H1 (cell line): ENCODE results near the gene SGCG. TPM values are rescaled to one million over a fixed set of nuclear protein-coding genes. Genes with fewer than 3 reads are reported as not detected.

Experiments used
- CTCF ChIA-PET: fragments of 300-600 bp; sonication (Branson Sonifier 250); formaldehyde crosslinking; loops from one replicate; lab custom pipeline; 2021; ENCODE audit not compliant: partially characterized antibody; lab: Charles Lee
- POLR2A ChIA-PET: fragments of 300-600 bp; sonication (Branson Sonifier 250); formaldehyde crosslinking; loops from one replicate; lab custom pipeline; 2021; ENCODE audit warnings: inconsistent platforms; ENCODE audit not compliant: partially characterized antibody; lab: Charles Lee
- DNase-seq, 2 experiments: peaks; one replicate each; pipeline versions ENCODE4 v3.0.0 to v3.0.0-alpha.2; 2010 to 2022; ENCODE audit warnings: low spot score in 2 of 2, low read depth in 1 of 2, mixed read lengths in 1 of 2
- FAIRE-seq: peaks from 2 replicates; lab custom pipeline; 2011; peaks lifted over from hg19 to GRCh38; lab: Jason Lieb, UNC
- H2AFZ ChIP-seq: 2 replicates; pipeline ENCODE4 v1.8.1; 2012; ENCODE audit warnings: low read length, inconsistent platforms
- H2AK5ac ChIP-seq: 2 replicates; pipeline ENCODE4 v1.6.1; 2013; ENCODE audit warnings: low read depth, low read length
- H2BK120ac ChIP-seq: replicated peaks from 2 replicates; pipeline ENCODE3; 2013; ENCODE audit warnings: low read depth, low read length, inconsistent platforms
- H2BK12ac ChIP-seq: 2 replicates; pipeline ENCODE4 v1.6.1; 2013; ENCODE audit warnings: low read depth, low read length
- H2BK15ac ChIP-seq: 2 replicates; pipeline ENCODE4 v1.6.1; 2013; ENCODE audit warnings: low read length
- H2BK20ac ChIP-seq: 2 replicates; pipeline ENCODE4 v1.6.1; 2013; ENCODE audit warnings: low read length
- H2BK5ac ChIP-seq: 2 replicates; pipeline ENCODE4 v1.6.1; 2013; ENCODE audit warnings: low read depth, low read length
- H3K14ac ChIP-seq: 2 replicates; pipeline ENCODE4 v1.6.1; 2013; ENCODE audit warnings: inconsistent platforms; ENCODE audit not compliant: insufficient read length
- H3K18ac ChIP-seq: 2 replicates; pipeline ENCODE4 v1.6.1; 2013; ENCODE audit warnings: low read length; ENCODE audit errors: extremely low read depth
- H3K23ac ChIP-seq: 2 replicates; pipeline ENCODE4 v1.6.1; 2013; ENCODE audit warnings: inconsistent platforms; ENCODE audit not compliant: insufficient read length
- H3K23me2 ChIP-seq: 2 replicates; pipeline ENCODE4 v1.6.1; 2013; ENCODE audit warnings: low read depth, low read length
- H3K27ac ChIP-seq: 2 replicates; pipeline ENCODE4 v1.6.1; 2011; ENCODE audit warnings: low read depth, low read length, inconsistent platforms
- H3K27me3 ChIP-seq, 4 experiments: replicated peaks in 1 of 4; 1 replicate in 1 of 4; 2 replicates in 3 of 4; pipeline versions ENCODE4 v1.6.1 to v1.8.1; 2011 to 2013; ENCODE audit warnings: low read length in 3 of 4, mild to moderate bottlenecking in 3 of 4, inconsistent platforms in 2 of 4, mixed read lengths in 2 of 4, moderate library complexity in 1 of 4; ENCODE audit not compliant: control insufficient read depth in 3 of 4, insufficient read depth in 3 of 4; ENCODE audit errors: extremely low read depth in 1 of 4
- H3K36me3 ChIP-seq, 4 experiments: 2 replicates each; pipeline versions ENCODE4 v1.6.1 to v1.8.1; 2011 to 2013; ENCODE audit warnings: mild to moderate bottlenecking in 4 of 4, low read length in 3 of 4, moderate library complexity in 2 of 4, control low read depth in 1 of 4, inconsistent platforms in 1 of 4; ENCODE audit not compliant: insufficient read depth in 4 of 4, control insufficient read depth in 2 of 4
- H3K4ac ChIP-seq: replicated peaks from 2 replicates; pipeline ENCODE3; 2013; ENCODE audit warnings: low read length, low read depth, mixed read lengths, inconsistent platforms; ENCODE audit not compliant: insufficient read length
- H3K4me1 ChIP-seq, 4 experiments: replicated peaks in 1 of 4; 1 replicate in 1 of 4; 2 replicates in 3 of 4; pipeline versions ENCODE4 v1.6.1 to v1.8.1; 2011 to 2013; ENCODE audit warnings: low read length in 3 of 4, inconsistent platforms in 2 of 4, mixed read lengths in 1 of 4; ENCODE audit not compliant: insufficient read depth in 4 of 4, control insufficient read depth in 3 of 4
- H3K4me2 ChIP-seq, 2 experiments: 2 replicates each; pipeline versions ENCODE4 v1.6.1 to v1.8.1; 2011 to 2013; ENCODE audit warnings: low read depth in 2 of 2, low read length in 2 of 2, control low read depth in 1 of 2, inconsistent platforms in 1 of 2, mild to moderate bottlenecking in 1 of 2; ENCODE audit not compliant: insufficient read depth in 1 of 2
- H3K4me3 ChIP-seq, 4 experiments: fragments of 200-600, 300-600 bp in 1 of 4; sonication (generic), shearing (Covaris generic), sonication (Bioruptor Twin) in 1 of 4; 2 replicates each; pipeline versions ENCODE4 v1.5.1 to v1.8.1; 2011 to 2016; ENCODE audit warnings: low read length in 4 of 4, low read depth in 3 of 4, control low read depth in 2 of 4, inconsistent platforms in 2 of 4, mild to moderate bottlenecking in 2 of 4, mixed read lengths in 1 of 4, moderate library complexity in 1 of 4; ENCODE audit not compliant: insufficient read depth in 2 of 4; ENCODE audit errors: extremely low read depth in 1 of 4
- H3K56ac ChIP-seq: replicated peaks from 2 replicates; pipeline ENCODE3; 2013; ENCODE audit warnings: low read depth, mild to moderate bottlenecking, mixed read lengths, low read length, inconsistent platforms; ENCODE audit not compliant: insufficient read length
- H3K79me1 ChIP-seq: 2 replicates; pipeline ENCODE4 v1.6.1; 2013; ENCODE audit warnings: low read depth, low read length, control low read depth
- H3K79me2 ChIP-seq, 2 experiments: 2 replicates each; pipeline versions ENCODE4 v1.6.1 to v1.8.1; 2012 to 2013; ENCODE audit warnings: low read length in 2 of 2, mild to moderate bottlenecking in 2 of 2, inconsistent platforms in 1 of 2; ENCODE audit not compliant: insufficient read depth in 2 of 2, control insufficient read depth in 1 of 2
- H3K9ac ChIP-seq, 4 experiments: replicated peaks in 1 of 4; 1 replicate in 1 of 4; 2 replicates in 3 of 4; pipeline versions ENCODE4 v1.6.1 to v1.8.1; 2011 to 2013; ENCODE audit warnings: low read depth in 3 of 4, low read length in 3 of 4, control low read depth in 2 of 4, mild to moderate bottlenecking in 2 of 4, moderate library complexity in 2 of 4, inconsistent platforms in 1 of 4; ENCODE audit errors: extremely low read depth in 1 of 4
- H3K9me3 ChIP-seq, 2 experiments: 2 replicates each; pipeline versions ENCODE4 v1.6.1 to v1.8.1; 2012 to 2013; ENCODE audit warnings: mild to moderate bottlenecking in 2 of 2, moderate library complexity in 2 of 2, control low read depth in 1 of 2, inconsistent platforms in 1 of 2, low read depth in 1 of 2, low read length in 1 of 2, mixed read lengths in 1 of 2; ENCODE audit not compliant: insufficient read depth in 2 of 2
- H4K20me1 ChIP-seq, 2 experiments: replicated peaks in 1 of 2; 2 replicates each; pipeline versions ENCODE3 to v1.8.1; 2011 to 2013; ENCODE audit warnings: inconsistent platforms in 2 of 2, low read length in 2 of 2, mild to moderate bottlenecking in 1 of 2; ENCODE audit not compliant: insufficient read depth in 2 of 2, control insufficient read depth in 1 of 2
- H4K5ac ChIP-seq: 2 replicates; pipeline ENCODE4 v1.6.1; 2013; ENCODE audit warnings: low read length, low read depth, mixed read lengths, inconsistent platforms; ENCODE audit not compliant: insufficient read length
- H4K8ac ChIP-seq: 2 replicates; pipeline ENCODE4 v1.8.0; 2013; ENCODE audit warnings: mild to moderate bottlenecking, moderate library complexity, low read length, inconsistent platforms; ENCODE audit not compliant: insufficient read depth; ENCODE audit errors: extremely low read depth
- H4K91ac ChIP-seq: replicated peaks from 2 replicates; pipeline ENCODE3; 2013; ENCODE audit warnings: low read length, mixed read lengths, inconsistent platforms; ENCODE audit not compliant: insufficient read length
- CBX5 ChIP-seq: fragments of 300-800, 300-1000 bp; sonication (generic); IDR thresholded peaks from 2 replicates; pipeline ENCODE4 v1.7.1; 2016; ENCODE audit warnings: antibody characterized with exemption, low read length, low read depth
- CBX8 ChIP-seq: fragments of 300-800, 300-1000 bp; sonication (generic); IDR thresholded peaks from 2 replicates; pipeline ENCODE4 v1.7.1; 2016; ENCODE audit warnings: low read depth, low read length, borderline replicate concordance
- FOSL1 ChIP-seq: IDR thresholded peaks from 2 replicates; pipeline ENCODE4 v1.6.1; 2011; ENCODE audit warnings: mild to moderate bottlenecking, low read depth, low read length, moderate library complexity; ENCODE audit not compliant: insufficient read depth
- GTF2F1 ChIP-seq: IDR thresholded peaks from 2 replicates; pipeline ENCODE4 v1.6.1; 2012; ENCODE audit warnings: low read depth, low read length, improper control_type of control experiment, borderline replicate concordance
- JUN ChIP-seq: IDR thresholded peaks from 2 replicates; pipeline ENCODE4 v1.6.1; 2011; ENCODE audit warnings: low read depth, mild to moderate bottlenecking, improper control_type of control experiment, low read length
- KDM1A ChIP-seq: fragments of 200-600, 300-600 bp; sonication (generic); IDR thresholded peaks from 2 replicates; pipeline ENCODE4 v1.7.1; 2016; ENCODE audit warnings: mild to moderate bottlenecking, low read length, borderline replicate concordance
- MAFK ChIP-seq: IDR thresholded peaks from 2 replicates; pipeline ENCODE4 v1.6.1; 2012; ENCODE audit warnings: low read depth, mild to moderate bottlenecking, improper control_type of control experiment, low read length
- POLR2A ChIP-seq, 2 experiments: IDR thresholded peaks; 1 replicate in 1 of 2; 2 replicates in 1 of 2; pipeline ENCODE4 v1.6.1; 2011; ENCODE audit warnings: low read depth in 2 of 2, low read length in 2 of 2, mild to moderate bottlenecking in 2 of 2; ENCODE audit errors: control extremely low read depth in 1 of 2
- RAD21 ChIP-seq, 2 experiments: IDR thresholded peaks in 1 of 2; conservative IDR thresholded peaks in 1 of 2; 2 replicates each; pipeline ENCODE4 v1.6.1; 2011; ENCODE audit warnings: low read depth in 2 of 2, low read length in 2 of 2, improper control_type of control experiment in 1 of 2, inconsistent platforms in 1 of 2, mild to moderate bottlenecking in 1 of 2, moderate library complexity in 1 of 2
- RBBP5 ChIP-seq: IDR thresholded peaks from 2 replicates; pipeline ENCODE4 v1.7.1; 2012; ENCODE audit warnings: low read depth, mild to moderate bottlenecking, inconsistent platforms, low read length, moderate library complexity, borderline replicate concordance
- RNF2 ChIP-seq: fragments of 200-900, 300-1000 bp; sonication (generic); IDR thresholded peaks from 2 replicates; pipeline ENCODE4 v1.7.1; 2016; ENCODE audit warnings: borderline replicate concordance, low read depth, mild to moderate bottlenecking, antibody characterized with exemption, low read length; ENCODE audit not compliant: poor library complexity, severe bottlenecking; ENCODE audit errors: missing control alignments
- TAF7 ChIP-seq: optimal IDR thresholded peaks from 2 replicates; pipeline ENCODE3; 2011; ENCODE audit warnings: low read depth, mild to moderate bottlenecking, inconsistent platforms, low read length, moderate library complexity, borderline replicate concordance
- TCF12 ChIP-seq: IDR thresholded peaks from 2 replicates; pipeline ENCODE4 v1.6.1; 2011; ENCODE audit warnings: low read depth, mild to moderate bottlenecking, low read length
- YY1 ChIP-seq: IDR thresholded peaks from 2 replicates; pipeline ENCODE4 v1.6.1; 2011; ENCODE audit warnings: low read depth, mild to moderate bottlenecking, low read length
- WGBS, 2 experiments: shearing (Covaris generic) in 1 of 2; methylation state at CpG; one replicate each; pipeline versions ENCODE4 v1.1.6 to v1.1.7; 2013 to 2015; ENCODE audit warnings: low lambda C conversion rate in 2 of 2, mixed read lengths in 2 of 2, inconsistent platforms in 1 of 2, low coverage in 1 of 2, missing lambda C conversion rate in 1 of 2; ENCODE audit not compliant: insufficient replicate concordance in 2 of 2, insufficient coverage in 1 of 2, insufficient read length in 1 of 2; ENCODE audit errors: extremely low coverage in 1 of 2, missing lambda C conversion rate in 1 of 2; 5-methylcytosine and 5-hydroxymethylcytosine counted together
- polyA plus RNA-seq, 7 experiments: library from polyadenylated mRNA; depleted of rRNA in 3 of 7; stranded (reverse) in 5 of 7; unstranded in 2 of 7; fragments of >200 nt in 5 of 7; fragments of 200-250 nt in 2 of 7; gene quantifications; 1 replicate in 5 of 7; 2 replicates in 1 of 7; 4 replicates in 1 of 7; pipeline versions ENCODE4 v1.2.1 to v1.2.3, GENCODE V29; 2011 to 2013; ENCODE audit warnings: missing spikeins in 2 of 7, mixed read lengths in 2 of 7
- total RNA-seq: library from RNA; stranded (reverse); fragmentation: NEBNext Ultra II Directional; extraction: Animal tissue kit (Norgen Biotek cat#: 25700); gene quantifications from 2 replicates; pipeline ENCODE4 v1.2.1, GENCODE V29; 2021

SGCG gene
- total and polyA plus RNA-seq, 2 of the 8 experiments (the other 6 are each of a cell fraction or from before 2014, with no cell fraction given), result 0.05 TPM; not detected in 1

GRCh38 chr13:23367907-23368306 is 187.1 kb downstream of the SGCG start:
- no peak overlapping the region for H2AFZ ChIP-seq
- H4K91ac ChIP-seq, result no peak overlapping the region
- no peak overlapping the region for H2AK5ac ChIP-seq
- H3K4ac ChIP-seq, result no peak overlapping the region
- TF ChIP-seq RNF2 (no peak), JUN (no peak), CBX5 (no peak), TCF12 (no peak), KDM1A (no peak), RBBP5 (no peak), FOSL1 (no peak), TAF7 (no peak), MAFK (no peak), GTF2F1 (no peak), YY1 (no peak), RAD21 (IDR thresholded peaks at IDR 0.05 in 1 of 2, conservative IDR thresholded peaks at IDR 0.05 in 1 of 2; ENCODE audit: low read depth in 2 of 2, low read length in 2 of 2) (no peak), POLR2A (IDR thresholded peaks at IDR 0.05; ENCODE audit: control extremely low read depth in 1 of 2, low read depth in 2 of 2, low read length in 2 of 2) (no peak), CBX8 (no peak)
- TF ChIP-seq, all 59 proteins: peak for 0
- no peak overlapping the region for H3K4me2 ChIP-seq
- no peak overlapping the region for H3K9ac ChIP-seq
- no peaks in the 10 kb centered on the region for H3K27me3 ChIP-seq
- no peak overlapping the region for H2BK120ac ChIP-seq
- no peak overlapping the region for H3K18ac ChIP-seq
- H2BK15ac ChIP-seq, result no peak overlapping the region
- no peak overlapping the region for H3K56ac ChIP-seq
- H3K79me2 ChIP-seq, result peaks cover 5 to 15% of the 10 kb centered on the region in 2 experiments
- no peaks in the 10 kb centered on the region for H3K9me3 ChIP-seq
- ChIA-PET CTCF (no interaction called here), POLR2A (no interaction called here)
- H3K4me3 ChIP-seq, result no peak overlapping the region
- H3K23me2 ChIP-seq, result no peaks in the 10 kb centered on the region
- H2BK5ac ChIP-seq, result no peak overlapping the region
- 99% methylated on average over 6 of the region's 6 CpGs; no CpG with 5 or more reads in 1 of the 2 experiments for WGBS, 2 experiments
- no peak overlapping the region for H4K8ac ChIP-seq
- FAIRE-seq, result no peak
- no peak for DNase-seq
- H3K4me1 ChIP-seq, result no peaks in the 10 kb centered on the region
- H3K27ac ChIP-seq, result no peak overlapping the region
- H2BK12ac ChIP-seq, result no peak overlapping the region
- H3K14ac ChIP-seq, result no peak overlapping the region
- H4K20me1 ChIP-seq, result peaks cover 0 to 8% of the 10 kb centered on the region in 2 experiments
- H3K79me1 ChIP-seq, result peaks cover 9% of the 10 kb centered on the region
- H2BK20ac ChIP-seq, result no peak overlapping the region
- H3K36me3 ChIP-seq, result peaks cover 13 to 73% (median 50%) of the 10 kb centered on the region in 4 experiments
- H3K23ac ChIP-seq, result no peak overlapping the region
- no peak overlapping the region for H4K5ac ChIP-seq
